H9 (cell line): ENCODE results near the gene SYMPK. TPM values are rescaled to one million over a fixed set of nuclear protein-coding genes. Genes with fewer than 3 reads are reported as not detected.

Experiments
- DNase-seq: peaks from one replicate; pipeline ENCODE4 v3.0.0-alpha.2; 2017
- H2AFZ ChIP-seq: one replicate; pipeline ENCODE4 v1.6.1; 2013; ENCODE audit warnings: mild to moderate bottlenecking, low read length, control low read depth, moderate library complexity
- H2AK5ac ChIP-seq: 2 replicates; pipeline ENCODE4 v1.6.1; 2013; ENCODE audit warnings: low read length, control low read depth, mixed read lengths; ENCODE audit not compliant: insufficient read length
- H2BK120ac ChIP-seq: one replicate; pipeline ENCODE4 v1.6.1; 2013; ENCODE audit warnings: low read depth, mild to moderate bottlenecking, low read length, control low read depth, inconsistent platforms; ENCODE audit not compliant: poor library complexity, severe bottlenecking
- H2BK12ac ChIP-seq: 2 replicates; pipeline ENCODE4 v1.6.1; 2013; ENCODE audit warnings: low read length, control low read depth, mixed read lengths, low read depth; ENCODE audit not compliant: insufficient read length
- H2BK15ac ChIP-seq: 2 replicates; pipeline ENCODE4 v1.6.1; 2013; ENCODE audit warnings: low read depth, low read length, control low read depth
- H2BK20ac ChIP-seq: one replicate; pipeline ENCODE4 v1.6.1; 2013; ENCODE audit warnings: low read depth, mild to moderate bottlenecking, low read length, control low read depth, inconsistent platforms; ENCODE audit not compliant: poor library complexity, severe bottlenecking
- H2BK5ac ChIP-seq: 2 replicates; pipeline ENCODE4 v1.6.1; 2013; ENCODE audit warnings: low read length, control low read depth, mixed read lengths; ENCODE audit not compliant: insufficient read length
- H3K14ac ChIP-seq: 2 replicates; pipeline ENCODE4 v1.6.1; 2013; ENCODE audit warnings: low read length, control low read depth; ENCODE audit not compliant: insufficient read depth
- H3K18ac ChIP-seq: 2 replicates; pipeline ENCODE4 v1.6.1; 2013; ENCODE audit warnings: low read depth, mild to moderate bottlenecking, mixed read lengths, low read length, control low read depth; ENCODE audit not compliant: insufficient read length
- H3K23ac ChIP-seq: 2 replicates; pipeline ENCODE4 v1.6.1; 2013; ENCODE audit warnings: low read length, control low read depth, mixed read lengths, low read depth; ENCODE audit not compliant: insufficient read length
- H3K23me2 ChIP-seq: 2 replicates; pipeline ENCODE4 v1.6.1; 2013; ENCODE audit warnings: low read depth, mild to moderate bottlenecking, mixed read lengths, low read length, control low read depth; ENCODE audit not compliant: insufficient read length, poor library complexity, severe bottlenecking
- H3K27ac ChIP-seq: 2 replicates; pipeline ENCODE4 v1.5.1; 2013; ENCODE audit warnings: low read length, control low read depth, mixed read lengths, low read depth; ENCODE audit not compliant: insufficient read length
- H3K27me3 ChIP-seq: 2 replicates; pipeline ENCODE4 v1.6.1; 2013; ENCODE audit warnings: low read length, control low read depth, inconsistent platforms; ENCODE audit not compliant: insufficient read depth
- H3K4ac ChIP-seq: 2 replicates; pipeline ENCODE4 v1.6.1; 2013; ENCODE audit warnings: low read depth, mild to moderate bottlenecking, control low read depth, inconsistent platforms, low read length, moderate library complexity
- H3K4me1 ChIP-seq: 2 replicates; pipeline ENCODE4 v1.6.1; 2013; ENCODE audit warnings: low read length, control low read depth, inconsistent platforms; ENCODE audit not compliant: insufficient read depth
- H3K4me2 ChIP-seq: 2 replicates; pipeline ENCODE4 v1.6.1; 2013; ENCODE audit warnings: low read length, control low read depth, mixed read lengths; ENCODE audit not compliant: insufficient read length, insufficient read depth
- H3K56ac ChIP-seq: 2 replicates; pipeline ENCODE4 v1.6.1; 2013; ENCODE audit warnings: low read depth, mild to moderate bottlenecking, mixed read lengths, low read length, control low read depth; ENCODE audit not compliant: insufficient read length
- H3K79me1 ChIP-seq: 2 replicates; pipeline ENCODE4 v1.6.1; 2013; ENCODE audit warnings: low read depth, mild to moderate bottlenecking, moderate library complexity, low read length, control low read depth, inconsistent platforms; ENCODE audit not compliant: insufficient read depth, poor library complexity, severe bottlenecking
- H3K79me2 ChIP-seq: 2 replicates; pipeline ENCODE4 v1.6.1; 2013; ENCODE audit warnings: low read length, control low read depth, inconsistent platforms; ENCODE audit not compliant: insufficient read depth
- H3K9ac ChIP-seq: 2 replicates; pipeline ENCODE4 v1.6.1; 2013; ENCODE audit warnings: low read length, control low read depth, mixed read lengths; ENCODE audit not compliant: insufficient read length; ENCODE audit errors: extremely low read depth
- H3K9me3 ChIP-seq: one replicate; pipeline ENCODE4 v1.6.1; 2013; ENCODE audit warnings: low read depth, low read length, inconsistent platforms; ENCODE audit not compliant: control insufficient read depth
- H3T11ph ChIP-seq: one replicate; pipeline ENCODE4 v1.6.1; 2013; ENCODE audit warnings: mild to moderate bottlenecking, low read length, control low read depth, inconsistent platforms
- H4K20me1 ChIP-seq: one replicate; pipeline ENCODE4 v1.6.1; 2013; ENCODE audit not compliant: control insufficient read depth, insufficient read length, insufficient read depth
- H4K5ac ChIP-seq: 2 replicates; pipeline ENCODE4 v1.6.1; 2013; ENCODE audit warnings: low read depth, mild to moderate bottlenecking, mixed read lengths, low read length, control low read depth; ENCODE audit not compliant: insufficient read length
- H4K8ac ChIP-seq: replicated peaks from 2 replicates; pipeline ENCODE4 v1.6.1; 2013; ENCODE audit warnings: low read length, control low read depth, mixed read lengths, low read depth; ENCODE audit not compliant: insufficient read length
- H4K91ac ChIP-seq: 2 replicates; pipeline ENCODE4 v1.6.1; 2013; ENCODE audit warnings: low read depth, mild to moderate bottlenecking, moderate library complexity, mixed read lengths, low read length, control low read depth; ENCODE audit not compliant: insufficient read length
- H3K27ac Mint-ChIP-seq, 3 experiments: 2 replicates in 2 of 3; 3 replicates in 1 of 3; pipeline ENCODE4 v1.8.0; 2020 to 2021; ENCODE audit warnings: mixed read lengths in 3 of 3, mild to moderate bottlenecking in 1 of 3, moderate library complexity in 1 of 3
- H3K27me3 Mint-ChIP-seq: 2 replicates; pipeline ENCODE4 v1.8.0; 2021; ENCODE audit warnings: low read depth, mild to moderate bottlenecking, moderate library complexity, mixed read lengths
- H3K36me3 Mint-ChIP-seq, 3 experiments: 2 replicates in 2 of 3; 3 replicates in 1 of 3; pipeline ENCODE4 v1.8.0; 2020 to 2021; ENCODE audit warnings: low read depth in 3 of 3, mixed read lengths in 3 of 3; ENCODE audit not compliant: insufficient read depth in 1 of 3
- H3K4me1 Mint-ChIP-seq, 2 experiments: 2 replicates each; pipeline ENCODE4 v1.8.0; 2020; ENCODE audit warnings: mixed read lengths in 2 of 2
- H3K4me3 Mint-ChIP-seq, 2 experiments: 2 replicates in 1 of 2; 3 replicates in 1 of 2; pipeline ENCODE4 v1.8.0; 2020 to 2021; ENCODE audit warnings: mild to moderate bottlenecking in 2 of 2, mixed read lengths in 2 of 2, moderate library complexity in 1 of 2
- H3K9me3 Mint-ChIP-seq, 2 experiments: 2 replicates in 1 of 2; 3 replicates in 1 of 2; pipeline ENCODE4 v1.8.0; 2020; ENCODE audit warnings: mild to moderate bottlenecking in 2 of 2, mixed read lengths in 2 of 2, moderate library complexity in 1 of 2
- WGBS: extraction: QIAGEN DNeasy Blood & Tissue Kit; methylation state at CpG from one replicate; pipeline ENCODE4 v1.1.7; 2013; ENCODE audit warnings: missing lambda C conversion rate, low lambda C conversion rate, mixed read lengths; ENCODE audit not compliant: insufficient read length; ENCODE audit errors: extremely low coverage; 5-methylcytosine and 5-hydroxymethylcytosine counted together
- total RNA-seq: library from RNA; stranded (reverse); gene quantifications from 2 replicates; pipeline ENCODE4 v1.2.1, GENCODE V29; 2021
- TF ChIP-seq, protein P1 (sequence below): fragments of 200-600 bp; sonication (generic); conservative IDR thresholded peaks from 3 replicates; pipeline ENCODE4 v1.8.0; 2021; ENCODE audit warnings: antibody characterized with exemption, mild to moderate bottlenecking

The SYMPK gene
- total RNA-seq, 1 experiment from 2014 or later: 104 TPM

DNA sequence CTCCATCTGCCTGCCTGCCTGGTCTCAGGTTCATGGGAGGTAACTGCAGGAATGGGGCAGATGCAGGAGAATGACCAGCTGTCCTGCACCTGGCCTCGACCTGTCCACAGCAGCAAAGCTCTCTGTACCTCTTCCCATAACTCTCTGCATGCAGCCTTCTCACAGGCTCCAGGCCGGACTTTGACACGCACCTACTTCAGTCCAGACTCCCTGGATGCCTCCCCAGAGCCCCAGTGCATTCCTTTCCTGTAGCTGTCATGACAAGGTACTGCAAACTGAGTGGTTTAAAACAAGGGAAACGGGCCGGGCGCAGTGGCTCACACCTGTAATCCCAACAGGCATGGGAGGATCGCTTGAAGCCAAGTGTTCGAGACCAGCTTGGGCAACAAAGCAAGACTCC lies 48.3 kb upstream of the SYMPK start:
- no peak overlapping the region for H2BK5ac ChIP-seq
- H2BK20ac ChIP-seq: no peak overlapping the region
- H3K9me3 Mint-ChIP-seq: no peaks in the 10 kb centered on the region
- no peak overlapping the region for H2BK15ac ChIP-seq
- no CpG with 5 or more reads among the region's 8 CpGs for WGBS
- no peaks in the 10 kb centered on the region for H3K23me2 ChIP-seq
- no peak overlapping the region; a peak in 2 of 5 replicates for H3K4me3 Mint-ChIP-seq
- H3K36me3 Mint-ChIP-seq: no peaks in the 10 kb centered on the region
- no peak overlapping the region for H4K91ac ChIP-seq
- H2BK12ac ChIP-seq: no peak overlapping the region
- no peak for DNase-seq
- H3K4me1 ChIP-seq: no peaks in the 10 kb centered on the region; the same call in 1 of the 2 replicates
- no peaks in the 10 kb centered on the region for H3K9me3 ChIP-seq
- no peak overlapping the region for H2AFZ ChIP-seq
- no peaks in the 10 kb centered on the region for H3K79me2 ChIP-seq
- no peaks in the 10 kb centered on the region for H4K20me1 ChIP-seq
- no peak overlapping the region for H3K23ac ChIP-seq
- H3K4ac ChIP-seq: no peak overlapping the region
- no peak overlapping the region; a peak in 1 of 7 replicates for H3K27ac Mint-ChIP-seq
- no peak overlapping the region for H3K14ac ChIP-seq
- H3K56ac ChIP-seq: no peak overlapping the region
- H3K79me1 ChIP-seq: no peaks in the 10 kb centered on the region
- H2AK5ac ChIP-seq: no peak overlapping the region
- H3K27me3 Mint-ChIP-seq: peaks cover 2% of the 10 kb centered on the region
- H4K8ac ChIP-seq: no peak overlapping the region
- H3T11ph ChIP-seq: no peak overlapping the region
- no peak overlapping the region for H3K4me2 ChIP-seq
- no peak overlapping the region for H4K5ac ChIP-seq
- no peak overlapping the region for H2BK120ac ChIP-seq
- no peak overlapping the region for H3K27ac ChIP-seq
- H3K9ac ChIP-seq: no peak overlapping the region
- TF ChIP-seq, protein P1, sequence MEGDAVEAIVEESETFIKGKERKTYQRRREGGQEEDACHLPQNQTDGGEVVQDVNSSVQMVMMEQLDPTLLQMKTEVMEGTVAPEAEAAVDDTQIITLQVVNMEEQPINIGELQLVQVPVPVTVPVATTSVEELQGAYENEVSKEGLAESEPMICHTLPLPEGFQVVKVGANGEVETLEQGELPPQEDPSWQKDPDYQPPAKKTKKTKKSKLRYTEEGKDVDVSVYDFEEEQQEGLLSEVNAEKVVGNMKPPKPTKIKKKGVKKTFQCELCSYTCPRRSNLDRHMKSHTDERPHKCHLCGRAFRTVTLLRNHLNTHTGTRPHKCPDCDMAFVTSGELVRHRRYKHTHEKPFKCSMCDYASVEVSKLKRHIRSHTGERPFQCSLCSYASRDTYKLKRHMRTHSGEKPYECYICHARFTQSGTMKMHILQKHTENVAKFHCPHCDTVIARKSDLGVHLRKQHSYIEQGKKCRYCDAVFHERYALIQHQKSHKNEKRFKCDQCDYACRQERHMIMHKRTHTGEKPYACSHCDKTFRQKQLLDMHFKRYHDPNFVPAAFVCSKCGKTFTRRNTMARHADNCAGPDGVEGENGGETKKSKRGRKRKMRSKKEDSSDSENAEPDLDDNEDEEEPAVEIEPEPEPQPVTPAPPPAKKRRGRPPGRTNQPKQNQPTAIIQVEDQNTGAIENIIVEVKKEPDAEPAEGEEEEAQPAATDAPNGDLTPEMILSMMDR: no peak
- H3K27me3 ChIP-seq: no peaks in the 10 kb centered on the region
- peaks cover 0 to 5% of the 10 kb centered on the region in 2 experiments; a peak in 2 of 4 replicates for H3K4me1 Mint-ChIP-seq
- no peak overlapping the region for H3K18ac ChIP-seq
